GM21526 (cell line): ENCODE data around the gene TADA2B.
"Not testable (repeated sequence)": the region's sequence is repeated elsewhere in the genome, so short reads cannot be mapped to it uniquely, and the experiment has no call there.

ENCODE experiments used
- ATAC-seq: cut with Tn5 transposase; IDR thresholded peaks from one replicate; pipeline ENCODE4 v1.9.1; 2021; ENCODE audit warnings: moderate library complexity; ENCODE audit not compliant: unreplicated experiment, low FRiP score

TADA2B gene

GRCh38 chr4:7075962-7076695, 33.0 kb downstream of the TADA2B start:
- no peak for ATAC-seq

GRCh38 chr4:7076696-7077082, 33.5 kb downstream of the TADA2B start:
- no peak for ATAC-seq

GRCh38 chr4:7077371-7077770, 34.2 kb downstream of the TADA2B start:
- no peak for ATAC-seq

- no peak for ATAC-seq
Observed at GRCh38 chr4:7078025-7078424, 34.9 kb downstream of the TADA2B start.

- ATAC-seq = not testable (repeated sequence)
Observed at GRCh38 chr4:7079483-7079882, 36.3 kb downstream of the TADA2B start.

GRCh38 chr4:7079909-7080308, 36.7 kb downstream of the TADA2B start:
- not testable (repeated sequence) for ATAC-seq

GRCh38 chr4:7083597-7084563, 40.7 kb downstream of the TADA2B start:
- no peak for ATAC-seq

GRCh38 chr4:7084564-7084961, 41.4 kb downstream of the TADA2B start:
- ATAC-seq = not testable (repeated sequence)

GRCh38 chr4:7086384-7086783, 43.2 kb downstream of the TADA2B start:
- ATAC-seq = no peak

- ATAC-seq = no peak
Observed at GRCh38 chr4:7087036-7087435, 43.9 kb downstream of the TADA2B start.

- no peak for ATAC-seq
Observed at GRCh38 chr4:7089213-7089986, 46.2 kb downstream of the TADA2B start.

- ATAC-seq = no peak
Observed at GRCh38 chr4:7092026-7092425, 48.9 kb downstream of the TADA2B start.

GRCh38 chr4:7094916-7095315, 51.7 kb downstream of the TADA2B start:
- ATAC-seq = no peak

GRCh38 chr4:7095611-7096155, 52.5 kb downstream of the TADA2B start:
- no peak for ATAC-seq

GRCh38 chr4:7096236-7096635, 53.1 kb downstream of the TADA2B start:
- no peak for ATAC-seq

GRCh38 chr4:7101692-7102515, 58.7 kb downstream of the TADA2B start:
- ATAC-seq = peak; percentile 75

- not testable (repeated sequence) for ATAC-seq
Observed at GRCh38 chr4:7102516-7102909, 59.3 kb downstream of the TADA2B start.

- ATAC-seq = peak; percentile 80
Observed at GRCh38 chr4:7103031-7103606, 59.9 kb downstream of the TADA2B start.

- no peak for ATAC-seq
Observed at GRCh38 chr4:7103607-7104365, 60.6 kb downstream of the TADA2B start.
